COR-L47 (cell line): ENCODE data around the gene ZNF485.
"Not testable (repeated sequence)": the region's sequence is repeated elsewhere in the genome, so short reads cannot be mapped to it uniquely, and the experiment has no call there.

Experiments
- DNase-seq: peaks from one replicate; lab custom pipeline; 2025; lab: John Stamatoyannopoulos, UW

Gene ZNF485

DNA sequence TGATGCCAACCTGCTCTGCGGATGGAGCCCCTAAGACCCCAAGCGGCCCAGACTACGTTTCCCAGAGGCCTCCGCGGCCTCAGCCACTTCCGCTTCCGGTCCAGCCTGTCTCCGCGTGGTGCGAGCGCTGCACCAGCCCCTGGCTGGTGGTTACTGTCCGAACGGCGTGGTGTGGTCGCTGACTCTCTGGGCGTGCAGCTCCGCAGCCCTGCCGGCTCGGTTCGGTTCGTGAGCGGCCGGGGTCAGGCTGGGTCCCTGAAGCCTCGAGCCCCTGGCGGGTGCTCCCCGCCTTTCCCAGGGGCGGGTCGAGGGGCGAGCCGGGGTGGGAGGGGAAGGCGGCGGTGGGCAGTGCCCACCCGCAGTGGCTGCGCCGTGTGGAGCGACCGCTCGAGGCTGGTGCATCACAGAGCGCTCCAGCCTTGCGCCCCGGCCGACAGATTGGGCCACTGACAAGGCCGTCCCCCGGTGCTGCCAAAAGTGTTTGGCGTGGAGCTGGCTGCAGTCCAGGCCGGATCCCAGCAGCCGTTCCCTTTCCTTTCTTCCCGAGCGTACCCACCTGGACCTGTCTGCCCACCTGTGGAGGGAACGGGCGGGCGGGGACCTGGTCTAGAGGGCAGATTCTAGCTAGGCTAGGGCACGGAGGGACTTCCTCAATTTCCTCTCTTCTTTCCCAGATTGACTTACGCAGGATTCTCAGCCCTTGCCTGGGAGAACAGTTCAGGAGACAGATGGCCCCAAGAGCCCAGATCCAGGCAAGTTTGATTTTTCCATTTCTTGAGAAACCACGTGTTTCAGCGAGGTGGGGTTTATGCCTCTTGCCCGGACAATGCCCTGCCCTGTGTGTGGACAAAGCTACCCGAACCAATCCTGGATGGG is at the start of gene ZNF485:
ZNF485 (plus strand) TSS at position 116 of the 876 bp plus-strand sequence; CDS start at position 729, 613 bp downstream.
- DNase-seq: peak; percentile 11

DNA sequence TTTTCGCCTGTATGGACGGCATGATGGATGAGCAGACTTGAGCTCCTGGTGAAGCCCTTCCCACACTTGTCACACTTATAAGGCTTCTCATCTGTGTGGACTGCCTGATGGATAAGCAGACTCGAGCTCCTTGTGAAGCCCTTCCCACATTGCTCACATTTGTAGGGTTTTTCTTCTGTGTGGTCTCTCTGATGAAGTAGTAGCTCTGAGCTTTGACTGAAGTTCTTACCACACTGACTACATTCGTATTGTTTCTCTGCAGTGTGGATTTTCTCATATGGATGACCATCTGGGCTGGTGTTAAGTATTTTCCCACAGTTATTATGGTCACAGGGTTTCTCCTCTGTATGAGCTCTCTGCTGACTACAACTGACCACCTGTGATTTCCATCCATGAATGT is 49.0 kb upstream of the ZNF485 start:
- no peak for DNase-seq

DNA sequence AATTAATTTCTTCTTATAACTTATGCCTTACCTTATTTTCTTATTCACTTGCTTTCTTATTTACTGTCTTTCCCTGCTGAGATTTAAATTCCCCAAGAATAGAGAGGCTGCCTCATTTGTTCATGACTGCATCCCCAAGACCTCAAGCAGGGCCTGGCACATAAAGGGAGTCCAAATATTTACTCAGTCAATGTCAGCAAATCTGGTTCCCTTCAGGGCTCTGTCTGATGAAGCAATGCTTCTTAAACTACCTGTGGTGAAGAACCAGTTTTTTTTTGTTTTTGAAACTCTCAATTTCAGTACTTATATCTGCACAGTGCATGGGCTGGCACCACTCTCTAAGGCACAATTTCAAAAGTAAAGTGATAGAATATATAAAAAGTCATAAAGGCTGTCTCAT is 36.6 kb upstream of the ZNF485 start:
- DNase-seq: no peak

DNA sequence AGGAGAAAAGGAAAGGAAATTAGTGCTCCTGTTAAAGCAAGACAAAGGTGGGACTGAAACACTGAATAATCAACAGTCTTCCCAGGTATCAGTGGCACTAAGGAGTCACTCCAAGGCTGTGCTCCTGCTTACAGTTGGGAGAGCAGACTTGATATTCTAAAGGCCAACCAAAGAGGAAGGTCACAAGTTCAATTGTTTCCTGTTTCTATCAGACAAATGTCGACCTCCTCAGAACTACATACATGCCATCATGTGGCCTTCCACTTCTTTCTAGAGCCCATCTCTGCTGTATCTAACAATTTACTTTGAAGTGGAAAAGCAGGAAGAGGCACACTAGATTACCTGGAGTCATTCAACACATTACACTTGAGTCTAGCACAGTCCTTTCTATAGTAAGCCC is 35.3 kb upstream of the ZNF485 start:
- DNase-seq: no peak

DNA sequence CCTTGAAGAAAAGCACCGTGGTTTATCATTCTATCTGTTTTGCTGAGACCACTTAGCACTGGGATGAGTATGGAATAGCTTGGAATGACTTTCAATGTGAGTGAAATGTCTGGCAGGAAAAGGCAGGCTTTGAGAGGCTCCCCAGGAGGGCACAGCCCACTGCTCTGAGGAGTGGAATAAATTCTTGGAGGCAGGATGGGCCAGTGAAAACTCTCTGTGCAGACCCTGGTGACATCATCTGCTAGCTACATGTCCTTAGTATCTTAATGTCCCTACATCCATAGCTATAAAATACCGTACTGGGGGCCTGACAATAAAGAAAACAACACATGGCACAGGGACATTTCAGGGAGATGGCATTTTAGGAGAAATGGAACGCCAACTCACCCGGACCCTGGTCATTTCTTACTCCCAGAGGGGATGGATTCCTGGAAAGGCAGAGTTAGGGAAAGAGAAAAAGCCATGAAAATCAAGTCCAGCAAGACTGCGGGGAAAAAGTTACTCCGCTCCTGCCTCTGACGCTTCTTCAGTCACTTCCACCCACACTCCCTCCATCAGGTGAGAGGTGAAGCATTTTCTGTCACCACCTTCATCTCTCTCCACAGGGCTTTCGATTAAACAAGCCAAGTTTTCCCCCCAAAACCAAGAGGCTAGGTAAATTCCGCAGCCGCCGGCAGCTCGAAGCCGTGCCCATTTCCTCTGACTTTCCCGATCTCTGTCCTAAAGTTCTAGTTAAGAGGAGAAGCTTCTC is 32.8 kb upstream of the ZNF485 start:
- no peak for DNase-seq

DNA sequence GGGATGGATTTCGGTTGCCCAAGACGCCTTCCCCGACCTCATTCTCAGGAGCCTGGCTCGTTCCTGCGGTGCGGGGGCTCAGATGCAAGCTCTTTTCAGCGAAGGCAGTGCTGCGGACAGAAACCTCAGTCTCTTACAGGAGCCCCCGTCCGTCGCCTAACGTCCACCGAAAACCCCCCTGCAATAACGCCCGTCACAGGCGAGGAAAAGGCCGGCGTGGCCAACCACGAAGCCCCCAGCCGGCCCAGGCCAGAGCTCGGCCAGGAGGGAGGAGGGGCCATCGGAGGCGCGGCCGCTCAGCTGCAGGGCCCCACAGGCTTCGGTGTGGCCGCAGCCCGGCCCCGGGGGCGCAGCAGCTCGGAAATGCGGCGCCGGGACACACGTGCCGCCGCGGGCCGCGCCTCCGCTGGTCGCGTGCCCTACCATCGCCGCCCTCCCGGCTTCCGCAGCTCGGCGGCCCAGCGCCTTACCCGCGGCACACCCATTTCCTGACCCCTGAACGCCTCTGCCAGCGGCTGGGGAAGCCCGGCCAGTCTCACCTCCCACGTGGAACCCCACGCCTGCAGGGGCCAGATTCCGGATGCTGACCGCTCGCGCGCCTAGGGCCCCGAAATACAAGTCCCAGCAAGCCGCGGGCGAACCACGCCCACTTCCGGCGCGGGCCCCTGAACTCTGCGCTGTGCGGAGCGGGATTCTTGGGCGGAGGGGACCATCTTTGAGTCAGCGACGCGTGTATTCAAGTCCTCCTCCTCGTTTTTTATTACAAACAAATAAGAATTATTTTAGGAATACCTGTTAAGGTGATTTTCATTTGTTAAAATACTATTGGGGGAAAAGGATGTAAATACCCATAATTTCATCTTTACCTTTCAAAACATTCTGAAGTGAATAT is 32.0 kb upstream of the ZNF485 start, which contains the start of gene ZNF239:
ZNF239 (minus strand) TSS at position 616 of the 892 bp plus-strand sequence. CDS start 16,537 bp downstream, outside the sequence.
- DNase-seq: peak; percentile 1

DNA sequence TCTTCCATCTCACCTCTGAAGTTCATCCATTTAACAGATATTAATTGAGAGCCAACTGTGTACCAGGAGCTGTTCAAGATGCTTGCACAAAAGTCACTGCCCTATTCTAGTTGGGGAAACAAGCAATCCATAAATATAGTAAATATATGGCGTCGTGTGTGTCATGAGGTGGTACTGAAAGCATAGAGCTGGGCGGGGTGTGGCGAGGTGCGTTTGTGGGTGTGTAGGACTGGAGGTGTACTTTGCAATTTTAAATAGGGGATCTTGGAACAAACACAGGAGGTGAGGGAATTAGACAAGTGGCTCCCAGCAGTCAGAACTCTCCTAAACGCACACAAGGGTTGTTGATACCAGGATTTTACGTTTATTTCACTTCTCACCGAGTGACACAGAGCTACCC is 31.3 kb upstream of the ZNF485 start:
- no peak for DNase-seq

DNA sequence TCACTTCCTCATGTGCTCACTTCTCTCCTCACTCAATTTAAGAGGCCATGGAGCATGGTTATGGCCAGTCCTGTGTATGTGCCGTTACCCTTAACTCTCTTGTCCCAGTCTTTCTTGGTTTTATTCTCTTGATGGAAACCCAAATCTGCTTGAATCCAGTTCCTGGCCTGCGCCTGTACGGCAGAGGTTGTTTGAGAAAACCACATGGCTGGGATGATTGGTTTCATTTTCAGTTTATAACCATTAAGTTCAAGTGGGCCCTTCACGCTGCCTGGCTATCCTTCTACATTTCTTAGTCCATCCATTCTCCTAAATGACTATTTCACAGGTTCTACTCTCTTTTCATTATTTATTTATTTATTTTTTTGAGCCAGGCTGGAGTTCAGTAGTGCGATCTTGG is 30.2 kb upstream of the ZNF485 start:
- no peak for DNase-seq

DNA sequence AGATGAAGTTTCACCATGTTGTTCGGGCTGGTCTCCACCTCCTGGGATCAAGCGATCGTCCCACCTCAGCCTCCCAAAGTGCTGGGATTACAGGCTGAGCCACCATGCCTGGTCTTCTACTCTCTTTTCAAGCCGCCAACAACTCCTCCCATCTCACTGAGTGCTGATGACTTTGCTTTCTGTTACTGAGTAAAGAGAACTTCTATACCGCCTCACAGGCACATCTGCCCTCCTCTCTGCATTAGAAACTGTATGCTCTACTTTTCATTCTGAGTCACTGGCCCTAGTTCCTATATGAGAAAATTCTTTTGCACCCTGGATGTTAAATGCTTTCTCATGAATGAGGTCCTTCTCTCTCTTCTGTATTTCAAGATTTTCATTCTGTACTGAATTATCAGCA is 29.7 kb upstream of the ZNF485 start:
- no peak for DNase-seq

DNA sequence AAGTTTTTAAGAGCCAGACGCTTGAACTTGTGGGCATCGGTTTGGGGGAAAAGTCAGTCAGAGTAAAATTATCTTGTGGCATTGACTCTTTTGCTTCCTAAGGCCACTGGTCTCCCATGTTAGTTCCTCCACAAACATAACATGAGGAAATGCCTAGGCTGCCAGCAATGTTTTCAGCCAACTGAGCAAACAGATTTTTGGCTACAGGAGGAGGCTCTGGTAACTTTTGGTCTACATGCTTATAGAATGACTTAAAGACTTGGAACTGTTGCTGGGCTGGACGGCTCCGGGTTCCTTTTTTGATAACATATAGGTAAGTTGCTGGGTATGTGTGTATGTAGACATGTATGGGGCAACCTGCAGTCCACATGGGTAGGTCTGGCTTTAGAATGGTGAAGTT is 22.2 kb upstream of the ZNF485 start:
- DNase-seq: no peak

DNA sequence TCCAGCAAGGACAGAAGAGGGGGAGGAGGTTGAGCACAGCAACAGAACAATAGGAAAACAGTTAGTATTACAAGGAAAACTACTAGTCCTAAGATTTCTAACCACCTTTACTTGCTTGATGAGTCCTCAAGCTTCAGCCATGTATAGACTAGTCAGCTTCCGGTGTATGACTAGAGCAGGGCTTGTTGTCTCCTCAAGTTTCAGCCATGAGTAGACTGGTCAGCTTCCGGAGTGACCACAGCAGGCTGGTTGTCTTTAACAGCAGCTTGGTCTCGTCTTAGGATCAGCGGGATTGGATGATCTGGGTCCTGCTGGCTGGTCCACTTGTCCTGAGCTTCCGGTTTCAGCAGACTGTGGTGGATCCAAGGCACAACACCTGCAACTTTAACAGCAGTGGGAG is 21.2 kb upstream of the ZNF485 start:
- DNase-seq: no peak

DNA sequence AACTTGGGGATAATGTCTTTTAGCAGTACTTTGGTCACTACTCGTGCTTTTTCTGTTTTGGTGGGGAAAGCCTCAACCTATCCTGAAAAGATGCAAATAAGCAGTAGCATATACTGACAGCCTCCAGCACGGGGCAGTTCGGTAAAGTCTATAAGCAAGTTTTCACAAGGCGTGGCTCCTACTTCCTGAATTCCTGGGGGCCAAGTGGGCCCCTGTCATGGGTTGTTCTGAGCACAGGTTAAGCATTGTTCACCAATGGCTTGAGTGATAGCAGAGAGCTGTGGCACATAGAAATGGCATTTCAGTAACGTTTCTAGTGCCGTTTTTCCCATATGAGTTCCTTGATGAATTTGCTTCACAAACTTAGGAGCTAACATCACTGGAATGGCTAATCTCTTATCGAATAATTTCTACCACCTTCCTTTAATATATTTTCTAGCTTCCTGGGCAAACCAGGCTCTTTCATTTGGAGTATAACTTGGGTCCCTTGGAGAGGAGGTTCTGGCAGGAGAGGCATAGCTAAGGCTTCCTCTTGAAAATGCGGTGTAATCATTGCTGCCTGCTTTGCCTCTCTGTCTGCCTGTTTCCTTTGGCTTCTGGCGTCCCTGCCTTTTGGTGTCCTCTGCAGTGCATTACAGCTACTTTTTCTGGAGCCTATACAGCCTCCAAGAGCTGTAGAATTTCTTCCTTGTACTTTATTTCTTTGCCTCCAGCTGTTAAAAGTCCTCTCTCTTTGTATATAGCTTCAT is 20.1 kb upstream of the ZNF485 start:
- DNase-seq: no peak

DNA sequence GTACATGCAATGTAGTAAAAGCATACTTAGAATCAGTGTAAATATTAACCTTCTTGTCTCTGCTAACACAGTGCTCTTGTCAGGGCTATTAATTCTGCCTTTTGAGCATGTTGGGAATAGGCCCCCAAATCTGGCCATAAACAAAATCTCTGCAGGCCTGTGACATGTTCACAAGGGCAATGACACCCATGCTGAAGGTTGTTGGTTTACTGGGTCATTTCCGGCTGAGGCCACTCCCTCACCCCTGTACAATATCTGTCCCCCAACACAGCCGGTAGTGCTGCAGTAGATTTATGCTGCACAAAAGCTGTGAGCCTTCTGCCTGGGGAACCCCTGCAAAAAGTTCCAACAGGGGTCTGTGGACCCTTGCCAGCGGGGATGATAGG is 19.5 kb upstream of the ZNF485 start:
- not testable (repeated sequence) for DNase-seq

DNA sequence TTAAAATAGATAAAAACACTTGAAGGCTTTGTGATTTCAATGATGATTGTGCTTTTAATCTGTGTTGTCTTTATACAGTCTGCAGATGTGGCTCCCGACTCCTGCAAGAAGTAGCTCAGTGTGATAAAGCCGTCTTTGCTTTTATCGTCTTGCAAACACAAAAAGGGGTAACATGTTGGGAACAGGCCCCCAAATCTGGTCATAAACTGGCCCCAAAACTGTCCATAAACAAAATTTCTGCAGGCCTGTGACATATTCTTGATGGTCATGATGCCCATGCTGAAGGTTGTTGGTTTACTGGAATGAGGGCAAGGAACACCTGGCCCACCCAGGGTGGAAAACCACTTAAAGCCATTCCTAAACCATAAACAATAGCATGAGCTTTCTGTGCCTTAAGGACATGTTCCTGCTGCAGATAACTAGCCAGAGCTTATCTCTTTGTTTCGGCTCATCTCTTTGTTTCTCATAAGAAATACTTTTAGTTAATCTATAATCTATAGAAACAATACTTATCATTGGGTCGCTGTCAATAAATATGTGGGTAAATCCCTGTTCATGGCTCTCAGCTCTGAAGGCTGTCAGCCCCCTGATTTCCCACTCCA is 14.8 kb upstream of the ZNF485 start:
- DNase-seq: no peak

DNA sequence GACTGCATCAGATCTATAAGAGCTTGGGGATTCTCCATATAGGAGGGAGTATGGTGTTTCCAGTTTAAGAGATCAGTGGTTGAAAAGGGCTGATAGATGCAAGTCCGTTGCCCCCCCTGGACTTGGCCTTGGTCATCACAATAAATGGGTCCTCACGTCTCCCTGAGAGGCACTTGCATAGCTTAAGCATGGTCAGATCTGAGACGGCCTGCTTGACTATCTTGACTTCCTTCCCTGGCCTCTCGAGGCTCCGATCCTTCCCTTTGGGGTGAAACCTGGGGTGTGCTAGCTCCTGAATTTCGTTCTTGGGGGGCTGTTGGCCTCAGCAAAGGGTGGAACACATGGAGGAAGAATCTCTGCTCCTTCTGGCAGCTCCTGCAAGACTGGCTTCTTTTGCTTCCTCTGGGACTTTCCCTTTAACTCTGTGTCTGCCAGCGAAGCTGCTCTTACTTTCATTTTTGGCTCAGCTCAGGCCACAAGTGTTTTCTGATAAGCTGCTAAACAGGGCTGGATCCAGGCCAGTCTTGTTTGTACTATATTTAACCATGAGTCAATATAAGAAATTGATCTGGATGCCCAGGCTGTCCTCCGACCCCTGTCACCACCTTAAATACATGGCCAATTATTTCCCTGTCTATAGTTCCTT is 11.2 kb upstream of the ZNF485 start:
- DNase-seq: no peak

DNA sequence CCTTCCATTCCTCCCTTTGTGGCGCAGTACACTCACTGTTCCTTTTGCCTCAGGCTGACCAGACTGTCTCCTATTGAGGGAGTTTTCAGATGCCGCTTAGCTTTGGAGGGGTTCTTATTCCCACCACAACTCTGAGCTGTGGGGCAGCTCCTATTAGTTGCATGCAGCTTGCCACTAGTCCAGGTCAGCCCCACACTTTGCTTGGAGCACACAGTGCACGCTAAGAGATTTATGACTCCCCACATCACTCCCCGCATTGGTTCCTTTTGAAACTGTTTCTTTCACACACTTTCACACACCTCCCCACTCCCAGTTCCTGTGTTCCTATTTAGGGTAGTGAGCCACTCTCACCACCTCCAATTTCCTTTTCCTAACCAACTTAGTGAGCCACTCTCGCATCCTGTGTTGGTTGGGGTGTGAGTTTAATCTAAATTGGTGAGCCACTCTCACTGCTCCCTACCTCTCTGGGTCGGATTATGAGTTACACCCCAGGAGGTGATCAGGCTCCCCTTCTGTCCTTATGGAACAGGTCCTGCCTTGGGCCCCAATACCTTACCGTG is 10.4 kb upstream of the ZNF485 start:
- DNase-seq: no peak

DNA sequence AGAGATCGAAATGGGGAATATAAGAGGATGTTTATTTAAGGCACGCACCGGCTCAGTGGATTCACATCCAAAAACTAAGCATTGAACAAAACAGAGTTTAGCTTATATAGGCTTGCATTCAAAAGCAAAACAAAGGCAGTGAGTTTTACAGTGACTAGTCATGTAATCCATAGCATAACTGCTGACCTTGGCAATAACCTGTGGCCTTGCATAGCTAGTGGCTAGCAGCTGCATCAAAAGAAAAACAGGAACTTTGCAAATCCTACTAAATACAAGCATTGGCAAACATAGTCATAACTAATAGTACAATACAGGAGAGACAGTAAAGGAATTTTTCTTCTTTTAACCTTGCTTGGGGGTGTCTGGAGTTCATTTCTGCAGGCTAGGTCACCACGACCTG is 9.7 kb upstream of the ZNF485 start:
- no peak for DNase-seq

DNA sequence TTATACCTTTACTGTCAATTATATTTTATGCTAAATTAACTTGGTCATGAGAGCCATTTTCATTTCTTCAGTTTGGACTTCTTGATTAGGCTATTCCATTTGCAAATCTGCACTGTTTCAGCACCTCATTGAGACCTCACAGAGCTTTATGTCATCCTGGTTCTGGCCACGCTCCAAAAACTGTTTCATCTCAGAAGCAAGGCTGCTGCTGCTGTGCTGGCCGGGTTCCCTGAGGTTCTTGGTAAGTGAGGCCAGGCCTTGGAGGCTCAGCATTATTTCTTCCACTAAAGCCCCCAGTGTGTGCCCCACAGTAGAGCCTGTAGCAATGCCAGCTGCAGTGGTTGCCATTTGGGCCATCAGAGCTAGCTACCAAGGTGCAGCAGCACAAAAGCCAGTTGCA is 7.8 kb upstream of the ZNF485 start:
- no peak for DNase-seq

DNA sequence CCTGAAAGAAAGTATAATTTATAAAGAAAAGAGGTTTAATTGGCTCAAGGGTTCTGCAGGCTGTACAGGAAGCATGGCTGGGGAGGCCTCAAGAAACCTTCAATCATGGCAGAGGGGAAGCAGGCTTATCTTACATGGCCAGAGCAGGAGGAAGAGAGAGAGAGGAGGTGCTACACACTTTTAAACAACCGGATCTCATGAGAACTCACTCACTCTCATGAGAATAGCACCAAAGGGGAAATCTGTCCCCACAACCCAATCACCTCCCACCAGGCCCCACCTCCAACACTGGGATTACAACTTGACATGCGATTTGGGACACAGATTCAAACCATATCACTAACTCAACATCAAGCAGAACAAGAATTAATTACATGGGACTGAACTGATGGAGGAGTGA is 6.9 kb upstream of the ZNF485 start:
- no peak for DNase-seq

DNA sequence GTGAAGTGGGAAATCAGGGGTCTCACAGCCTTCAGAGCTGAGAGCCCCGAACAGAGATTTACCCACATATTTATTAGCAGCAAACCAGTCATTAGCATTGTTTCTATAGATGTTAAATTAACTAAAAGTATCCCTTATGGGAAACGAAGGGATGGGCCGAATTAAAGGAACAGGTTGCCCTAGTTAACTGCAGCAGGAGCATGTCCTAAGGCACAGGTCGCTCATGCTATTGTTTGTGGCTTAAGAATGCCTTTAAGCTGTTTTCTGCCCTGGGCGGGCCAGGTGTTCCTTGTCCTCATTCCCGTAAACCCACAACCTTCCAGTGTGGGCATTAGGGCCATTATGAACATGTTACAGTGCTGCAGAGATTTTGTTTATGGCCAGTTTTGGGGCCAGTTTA is 4.7 kb upstream of the ZNF485 start:
- not testable (repeated sequence) for DNase-seq
